Measurements from ENCODE around the gene CMIP. TPM values are rescaled to one million over a fixed set of nuclear protein-coding genes. Genes with fewer than 3 reads are reported as not detected.

CMIP gene
- total RNA-seq, 4 donors from 2014 or later = 15.5 to 65.9 (median 20.2) TPM

GRCh38 chr16:81470796-81471636 lies 26.4 kb downstream of the CMIP start:
- Histone ChIP-seq H3K9me3 (no peaks in the 10 kb centered on the region), H3K27ac (no peak overlapping the region), H3K27me3 (no peaks in the 10 kb centered on the region), H3K4me1 (peaks cover 7 to 8% of the 10 kb centered on the region in 2 donors), H3K36me3 (no peaks in the 10 kb centered on the region), H3K4me3 (replicated peaks in 1 of 3) (no peak overlapping the region)
- intact Hi-C loops (cut with DNase I) = no loop called here
- TF ChIP-seq POLR2A (IDR thresholded peaks at IDR 0.05) = no peak
- TF ChIP-seq, protein P1, sequence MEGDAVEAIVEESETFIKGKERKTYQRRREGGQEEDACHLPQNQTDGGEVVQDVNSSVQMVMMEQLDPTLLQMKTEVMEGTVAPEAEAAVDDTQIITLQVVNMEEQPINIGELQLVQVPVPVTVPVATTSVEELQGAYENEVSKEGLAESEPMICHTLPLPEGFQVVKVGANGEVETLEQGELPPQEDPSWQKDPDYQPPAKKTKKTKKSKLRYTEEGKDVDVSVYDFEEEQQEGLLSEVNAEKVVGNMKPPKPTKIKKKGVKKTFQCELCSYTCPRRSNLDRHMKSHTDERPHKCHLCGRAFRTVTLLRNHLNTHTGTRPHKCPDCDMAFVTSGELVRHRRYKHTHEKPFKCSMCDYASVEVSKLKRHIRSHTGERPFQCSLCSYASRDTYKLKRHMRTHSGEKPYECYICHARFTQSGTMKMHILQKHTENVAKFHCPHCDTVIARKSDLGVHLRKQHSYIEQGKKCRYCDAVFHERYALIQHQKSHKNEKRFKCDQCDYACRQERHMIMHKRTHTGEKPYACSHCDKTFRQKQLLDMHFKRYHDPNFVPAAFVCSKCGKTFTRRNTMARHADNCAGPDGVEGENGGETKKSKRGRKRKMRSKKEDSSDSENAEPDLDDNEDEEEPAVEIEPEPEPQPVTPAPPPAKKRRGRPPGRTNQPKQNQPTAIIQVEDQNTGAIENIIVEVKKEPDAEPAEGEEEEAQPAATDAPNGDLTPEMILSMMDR (IDR thresholded peaks at IDR 0.05) = no peak
- 93 to 96% methylated on average over 9 of the region's 9 CpGs for WGBS, 2 donors
- no peak for DNase-seq

- Histone ChIP-seq H3K27me3 (no peaks in the 10 kb centered on the region), H3K36me3 (no peaks in the 10 kb centered on the region), H3K27ac (no peak overlapping the region), H3K4me1 (peaks cover 7 to 8% of the 10 kb centered on the region in 2 donors), H3K9me3 (no peaks in the 10 kb centered on the region), H3K4me3 (replicated peaks in 1 of 3) (no peak overlapping the region)
- no peak for DNase-seq
- WGBS, 2 donors = 96 to 98% methylated on average over 8 of the region's 8 CpGs
- intact Hi-C loops (cut with DNase I) = no loop called here
- TF ChIP-seq, protein P1 (IDR thresholded peaks at IDR 0.05) = no peak
Observed at GRCh38 chr16:81471882-81472281, 27.3 kb downstream of the CMIP start.

- TF ChIP-seq, protein P1 (IDR thresholded peaks at IDR 0.05) = no peak
- TF ChIP-seq POLR2A (IDR thresholded peaks at IDR 0.05) = no peak
- Histone ChIP-seq H3K9me3 (no peaks in the 10 kb centered on the region), H3K36me3 (no peaks in the 10 kb centered on the region), H3K4me1 (peaks cover 7 to 8% of the 10 kb centered on the region in 2 donors), H3K4me3 (replicated peaks in 1 of 3) (no peak overlapping the region), H3K27me3 (no peaks in the 10 kb centered on the region), H3K27ac (no peak overlapping the region)
- DNase-seq = no peak
- 86 to 89% methylated on average over 6 to 7 of the region's 7 CpGs for WGBS, 2 donors
- intact Hi-C loops (cut with DNase I) = no loop called here
Observed at GRCh38 chr16:81472391-81472790, 27.8 kb downstream of the CMIP start.

- Histone ChIP-seq H3K9me3 (no peaks in the 10 kb centered on the region), H3K36me3 (no peaks in the 10 kb centered on the region), H3K4me1 (peaks cover 7 to 8% of the 10 kb centered on the region in 2 donors), H3K4me3 (replicated peaks in 1 of 3) (no peak overlapping the region), H3K27ac (no peak overlapping the region), H3K27me3 (no peaks in the 10 kb centered on the region)
- WGBS, 2 donors = 59 to 86% methylated on average over 13 to 14 of the region's 14 CpGs
- intact Hi-C loops (cut with DNase I) = no loop called here
- TF ChIP-seq POLR2A (IDR thresholded peaks at IDR 0.05) = no peak
- TF ChIP-seq, protein P1 (IDR thresholded peaks at IDR 0.05) = no peak
- DNase-seq = no peak
Observed at GRCh38 chr16:81473066-81473488, 28.5 kb downstream of the CMIP start.

- intact Hi-C loops (cut with DNase I) = no loop called here
- Histone ChIP-seq H3K9me3 (no peaks in the 10 kb centered on the region), H3K4me3 (replicated peaks in 1 of 3) (no peak overlapping the region), H3K4me1 (peaks cover 10 to 11% of the 10 kb centered on the region in 2 donors), H3K27ac (no peak overlapping the region), H3K36me3 (no peaks in the 10 kb centered on the region), H3K27me3 (no peaks in the 10 kb centered on the region)
- no peak for TF ChIP-seq POLR2A (IDR thresholded peaks at IDR 0.05)
- TF ChIP-seq, protein P1 (IDR thresholded peaks at IDR 0.05) = no peak
- DNase-seq = no peak
- 72 to 80% methylated on average over 10 of the region's 10 CpGs for WGBS, 2 donors
Observed at GRCh38 chr16:81473558-81473957, 28.9 kb downstream of the CMIP start.

Data from thyroid gland (tissue), 4 donors.